IPS-18c (cell line): ENCODE results near the gene CHRNA9.
"Not testable (repeated sequence)": the region's sequence is repeated elsewhere in the genome, so short reads cannot be mapped to it uniquely, and the experiment has no call there.

Experiments
- H3K4me3 ChIP-seq: 2 replicates; pipeline ENCODE4 v1.7.0; 2013; ENCODE audit warnings: low read depth, mild to moderate bottlenecking, low read length, moderate library complexity; ENCODE audit not compliant: insufficient read depth
- H3K9me3 ChIP-seq: one replicate; pipeline ENCODE4 v1.6.1; 2013; ENCODE audit warnings: mild to moderate bottlenecking, low read length, moderate library complexity; ENCODE audit not compliant: control insufficient read depth, insufficient read depth

Gene CHRNA9, protein sequence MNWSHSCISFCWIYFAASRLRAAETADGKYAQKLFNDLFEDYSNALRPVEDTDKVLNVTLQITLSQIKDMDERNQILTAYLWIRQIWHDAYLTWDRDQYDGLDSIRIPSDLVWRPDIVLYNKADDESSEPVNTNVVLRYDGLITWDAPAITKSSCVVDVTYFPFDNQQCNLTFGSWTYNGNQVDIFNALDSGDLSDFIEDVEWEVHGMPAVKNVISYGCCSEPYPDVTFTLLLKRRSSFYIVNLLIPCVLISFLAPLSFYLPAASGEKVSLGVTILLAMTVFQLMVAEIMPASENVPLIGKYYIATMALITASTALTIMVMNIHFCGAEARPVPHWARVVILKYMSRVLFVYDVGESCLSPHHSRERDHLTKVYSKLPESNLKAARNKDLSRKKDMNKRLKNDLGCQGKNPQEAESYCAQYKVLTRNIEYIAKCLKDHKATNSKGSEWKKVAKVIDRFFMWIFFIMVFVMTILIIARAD

DNA sequence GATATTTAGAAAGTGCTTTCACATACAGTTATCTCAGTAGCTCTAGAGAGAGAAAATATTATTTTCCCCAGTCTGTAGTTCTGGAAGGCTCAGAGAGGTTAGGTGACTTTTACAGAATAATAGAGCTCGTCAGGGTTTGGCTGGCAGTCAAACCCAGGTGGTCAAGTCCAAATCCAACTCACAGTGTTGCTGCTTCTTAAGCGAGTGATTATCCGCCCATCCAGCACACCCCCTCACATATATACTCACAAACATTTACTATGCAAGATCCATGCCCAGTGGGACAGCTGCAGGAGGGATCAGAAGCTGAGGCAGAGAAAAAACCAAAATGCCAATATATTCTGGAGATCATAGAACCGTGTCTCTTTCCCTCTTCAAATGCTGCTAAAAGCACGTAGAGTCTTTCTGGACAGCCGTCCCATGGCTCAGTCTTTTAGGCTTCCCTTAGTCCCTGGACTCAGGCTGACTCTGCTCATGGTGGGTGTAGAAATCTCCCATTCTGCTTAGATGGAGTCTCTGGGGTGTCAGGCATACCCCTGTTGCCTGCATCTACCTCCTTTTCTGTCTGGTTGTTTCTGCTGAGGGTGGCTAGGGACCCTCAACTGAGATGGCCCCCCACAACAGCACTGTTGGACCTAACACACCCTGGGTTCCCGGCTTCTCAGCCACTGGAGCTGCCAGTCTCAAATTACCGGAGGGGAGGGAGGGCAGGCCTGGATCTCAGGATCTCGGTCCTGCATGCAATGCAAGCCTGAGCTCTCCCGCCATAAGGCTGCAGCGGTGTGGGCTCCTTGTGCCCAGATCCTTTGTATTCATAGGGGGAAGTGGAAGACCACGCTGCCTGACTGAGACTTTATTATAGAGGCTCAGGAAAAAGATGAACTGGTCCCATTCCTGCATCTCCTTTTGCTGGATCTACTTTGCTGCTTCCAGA, at the start of gene CHRNA9:
Gene CHRNA9 (plus strand): TSS at position 743 of the 934 bp plus-strand sequence. CDS start 135 bp downstream, at position 878.
- no peak within 1 kb of the TSS for H3K4me3 ChIP-seq
- H3K9me3 ChIP-seq: no peaks in the 10 kb centered on the region

GRCh38 chr4:40285692-40286091, 49.4 kb upstream of the CHRNA9 start:
- no peaks in the 10 kb centered on the region for H3K9me3 ChIP-seq
- no peak overlapping the region for H3K4me3 ChIP-seq

- Histone ChIP-seq H3K9me3 (no peaks in the 10 kb centered on the region), H3K4me3 (no peak overlapping the region)
These were observed 46.6 kb upstream of the CHRNA9 start for GRCh38 chr4:40288566-40288965.

DNA sequence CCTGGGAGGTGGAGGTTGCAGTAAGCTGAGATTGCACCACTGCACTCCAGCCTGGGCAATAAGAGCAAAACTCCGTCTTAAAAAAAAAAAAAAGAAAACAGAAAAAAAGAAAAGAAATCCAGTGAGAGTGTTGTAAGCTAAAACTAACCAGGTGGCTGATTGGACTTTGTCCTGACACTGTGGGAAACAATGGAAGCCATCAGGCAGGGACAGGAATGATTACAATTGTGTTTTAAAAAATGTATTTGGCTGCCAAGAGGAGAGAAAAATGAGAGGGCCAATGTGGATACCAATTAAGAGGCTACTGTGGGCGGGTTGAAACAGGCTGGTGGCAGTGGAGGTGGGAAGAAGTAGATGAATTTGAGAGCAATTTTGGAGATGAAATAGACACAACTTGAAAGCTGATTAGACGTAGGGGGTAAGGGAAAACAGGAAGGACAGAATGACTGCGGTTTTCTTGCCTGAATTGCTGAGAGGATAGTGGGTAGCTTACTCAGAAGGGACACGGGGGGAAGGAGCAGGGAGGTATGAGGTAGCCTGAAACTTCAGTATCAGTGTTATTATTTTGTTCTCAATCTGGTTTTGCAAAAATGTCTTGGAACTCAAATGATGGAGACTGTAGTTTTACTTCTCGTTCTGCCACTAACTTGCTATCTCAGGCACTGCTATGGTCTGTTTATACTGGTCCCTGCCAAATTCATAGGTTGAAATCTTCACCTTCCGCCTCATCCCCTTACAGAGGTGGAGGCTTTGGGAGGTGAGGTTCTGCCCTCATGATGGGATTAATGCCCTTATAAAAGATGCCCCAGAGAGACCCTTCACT, 45.6 kb upstream of the CHRNA9 start:
- H3K4me3 ChIP-seq: no peak overlapping the region
- H3K9me3 ChIP-seq: no peaks in the 10 kb centered on the region

- H3K4me3 ChIP-seq, H3K9me3 ChIP-seq: not testable (repeated sequence)
These were observed 44.4 kb upstream of the CHRNA9 start for GRCh38 chr4:40290611-40291186.

GRCh38 chr4:40292313-40292759, 42.8 kb upstream of the CHRNA9 start:
- H3K9me3 ChIP-seq: peaks cover 6% of the 10 kb centered on the region
- no peak overlapping the region for H3K4me3 ChIP-seq

- Histone ChIP-seq H3K9me3 (peaks cover 6% of the 10 kb centered on the region), H3K4me3 (no peak overlapping the region)
These were observed 40.8 kb upstream of the CHRNA9 start for GRCh38 chr4:40294339-40294738.

- H3K4me3 ChIP-seq, H3K9me3 ChIP-seq: not testable (repeated sequence)
These were observed 40.1 kb upstream of the CHRNA9 start for GRCh38 chr4:40295030-40295429.

GRCh38 chr4:40295572-40295971, 39.6 kb upstream of the CHRNA9 start:
- Histone ChIP-seq H3K4me3 (no peak overlapping the region), H3K9me3 (peaks cover 6% of the 10 kb centered on the region)

GRCh38 chr4:40299126-40299525, 36.0 kb upstream of the CHRNA9 start:
- Histone ChIP-seq H3K9me3 (peaks cover 6% of the 10 kb centered on the region), H3K4me3 (no peak overlapping the region)

DNA sequence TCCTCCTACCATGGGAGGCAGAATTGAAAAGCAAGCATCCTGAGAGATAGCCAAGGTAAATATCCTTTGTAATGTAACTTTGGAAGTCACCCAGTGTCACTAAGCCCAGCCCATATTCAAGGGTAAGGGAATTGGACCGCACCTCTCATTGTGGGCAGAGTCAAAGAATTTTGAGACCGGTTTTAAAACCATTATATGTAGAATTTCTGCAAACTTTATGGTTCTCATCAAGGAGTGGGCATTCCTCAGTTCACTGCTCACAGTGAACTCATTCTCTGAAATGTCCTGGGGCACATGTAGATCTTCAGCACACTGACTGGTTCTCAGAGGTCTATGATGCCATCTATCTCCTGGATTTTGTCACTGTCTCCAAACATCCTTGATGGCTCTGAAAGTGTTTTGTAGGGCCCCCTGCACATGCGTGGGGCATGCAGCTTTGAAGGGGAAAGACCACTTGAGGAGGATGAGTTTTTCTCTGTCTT, 35.3 kb upstream of the CHRNA9 start:
- H3K4me3 ChIP-seq: no peak overlapping the region
- H3K9me3 ChIP-seq: peaks cover 9% of the 10 kb centered on the region

DNA sequence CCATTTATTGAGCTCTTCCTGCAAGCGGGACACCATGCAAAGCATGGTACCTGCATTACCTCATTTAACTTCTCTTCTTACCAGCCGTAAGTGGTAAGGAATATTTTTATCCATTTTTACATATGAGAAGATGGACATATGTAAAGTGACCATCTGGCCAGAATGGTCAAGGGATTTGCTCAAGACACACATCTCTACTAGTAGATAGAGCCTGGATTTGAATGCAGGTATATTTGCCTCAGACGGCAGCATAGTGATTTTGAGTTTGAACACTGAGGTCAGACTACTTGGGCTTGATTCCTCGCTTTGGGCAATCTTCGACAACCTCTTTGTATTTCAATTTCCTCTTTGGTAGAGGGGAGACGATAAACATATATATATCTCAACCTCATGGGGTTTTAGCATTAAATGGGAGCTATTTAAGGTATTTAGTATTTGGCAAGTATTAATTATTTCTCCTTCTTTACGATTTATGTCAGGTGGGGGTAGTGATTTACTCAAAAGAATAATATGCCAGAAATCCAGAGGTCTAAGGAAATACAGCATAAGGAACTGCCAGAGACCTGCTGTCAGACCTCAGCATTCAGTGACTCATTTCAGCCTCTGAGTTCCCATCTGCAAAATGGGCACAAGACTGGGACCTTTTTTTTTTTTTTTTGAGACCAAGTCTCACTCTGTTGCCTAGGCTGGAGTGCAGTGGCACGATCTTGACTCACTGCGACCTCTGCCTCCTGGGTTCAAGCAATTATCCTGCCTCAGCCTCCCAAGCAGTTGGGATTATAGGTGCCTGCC, 34.6 kb upstream of the CHRNA9 start:
- Histone ChIP-seq H3K9me3 (peaks cover 3% of the 10 kb centered on the region), H3K4me3 (no peak overlapping the region)

- peaks cover 3% of the 10 kb centered on the region for H3K9me3 ChIP-seq
- no peak overlapping the region for H3K4me3 ChIP-seq
These were observed 33.5 kb upstream of the CHRNA9 start for GRCh38 chr4:40301603-40302002.

GRCh38 chr4:40303751-40304150, 31.4 kb upstream of the CHRNA9 start:
- H3K9me3 ChIP-seq: peaks cover 3% of the 10 kb centered on the region
- H3K4me3 ChIP-seq: no peak overlapping the region

GRCh38 chr4:40305328-40306170, 29.6 kb upstream of the CHRNA9 start:
- peaks cover 3% of the 10 kb centered on the region for H3K9me3 ChIP-seq
- H3K4me3 ChIP-seq: no peak overlapping the region
